A549 (cell line): Measurements from ENCODE around the gene SPHK1. TPM values are rescaled to one million over a fixed set of nuclear protein-coding genes. Genes with fewer than 3 reads are reported as not detected.

ENCODE experiments used
- ATAC-seq, 2 experiments: fragments of 200-7000 bp in 1 of 2; fragments of >200 bp in 1 of 2; cut with Nextera tagmentation in 1 of 2; cut with Tn5 transposase in 1 of 2; 3 replicates each; pipeline versions ENCODE4 v1.8.0 to v1.9.1; 2018 to 2020; ENCODE audit warnings: mild to moderate bottlenecking in 1 of 2, moderate library complexity in 1 of 2
- CTCF ChIA-PET: fragments of 300-600 bp; sonication (Branson Sonifier 250); formaldehyde crosslinking; extraction: SDS; loops from one replicate; lab custom pipeline; 2021; ENCODE audit warnings: antibody characterized with exemption, inconsistent platforms; lab: Yijun Ruan, JAX
- POLR2A ChIA-PET: fragments of 350-600 bp; formaldehyde crosslinking; extraction: SDS; loops from one replicate; lab custom pipeline; 2021; ENCODE audit warnings: antibody characterized with exemption, inconsistent platforms; lab: Yijun Ruan, JAX
- DNase-seq, 2 experiments: peaks; one replicate each; pipeline versions ENCODE4 v3.0.0 to v3.0.0-alpha.2; 2011 to 2016; ENCODE audit warnings: low read depth in 1 of 2, low spot score in 1 of 2
- FAIRE-seq: peaks from 2 replicates; lab custom pipeline; 2011; peaks lifted over from hg19 to GRCh38; lab: Jason Lieb, UNC
- H3K27ac ChIP-seq, 2 experiments: fragments of >200 bp; sonication (Bioruptor Twin); formaldehyde crosslinking; 3 replicates each; pipeline ENCODE4 v1.5.1; 2016 to 2017
- H3K4me1 ChIP-seq: fragments of >200 bp; sonication (Bioruptor Twin); formaldehyde crosslinking; 3 replicates; pipeline ENCODE4 v1.6.1; 2016
- H3K4me2 ChIP-seq: fragments of >200 bp; sonication (Bioruptor Twin); formaldehyde crosslinking; 3 replicates; pipeline ENCODE4 v1.6.1; 2016
- H3K4me3 ChIP-seq: fragments of >200 bp; sonication (Bioruptor Twin); formaldehyde crosslinking; 3 replicates; pipeline ENCODE4 v1.5.1; 2016
- H3K9me3 ChIP-seq: fragments of >200 bp; sonication (Bioruptor Twin); formaldehyde crosslinking; 3 replicates; pipeline ENCODE4 v1.6.1; 2016
- MYC ChIP-seq: IDR thresholded peaks from 2 replicates; pipeline ENCODE4 v1.6.1; 2012; ENCODE audit warnings: mild to moderate bottlenecking, inconsistent platforms, low read length, improper control_type of control experiment, borderline replicate concordance
- RNF2 ChIP-seq: fragments of 200-600 bp; sonication (generic); IDR thresholded peaks from 2 replicates; pipeline ENCODE4 v1.6.1; 2016; ENCODE audit warnings: low read depth, mild to moderate bottlenecking, antibody characterized with exemption, moderate library complexity, borderline replicate concordance
- ZSCAN20 ChIP-seq: fragments of 250-450 bp; sonication (Bioruptor Pico); IDR thresholded peaks from 2 replicates; pipeline ENCODE4 v1.8.0; 2022; ENCODE audit warnings: mild to moderate bottlenecking, moderate library complexity
- WGBS: methylation state at CpG from one replicate; pipeline ENCODE4 v1.1.6; 2017; ENCODE audit errors: missing lambda C conversion rate; 5-methylcytosine and 5-hydroxymethylcytosine counted together
- polyA plus RNA-seq, 4 experiments: library from polyadenylated mRNA; depleted of rRNA in 3 of 4; stranded (reverse); fragments of >200 nt; fragmentation: RNase III in 1 of 4; extraction: RNeasy Plus Mini Kit Qiagen cat#74134 plus additional on column Dnase treatment in 1 of 4; gene quantifications; 2 replicates in 3 of 4; 3 replicates in 1 of 4; pipeline ENCODE4 v1.2.3, GENCODE V29; 2011 to 2017
- small RNA-seq, 6 experiments: library from RNA; depleted of rRNA; stranded (forward); fragments of <200 nt; gene quantifications; one replicate each; pipeline ENCODE3, GENCODE V24; 2012

The SPHK1 gene
- polyA plus RNA-seq, 2 of the 4 experiments (the other 2 are of a cell fraction) = 4.6 to 14.9 TPM

DNA sequence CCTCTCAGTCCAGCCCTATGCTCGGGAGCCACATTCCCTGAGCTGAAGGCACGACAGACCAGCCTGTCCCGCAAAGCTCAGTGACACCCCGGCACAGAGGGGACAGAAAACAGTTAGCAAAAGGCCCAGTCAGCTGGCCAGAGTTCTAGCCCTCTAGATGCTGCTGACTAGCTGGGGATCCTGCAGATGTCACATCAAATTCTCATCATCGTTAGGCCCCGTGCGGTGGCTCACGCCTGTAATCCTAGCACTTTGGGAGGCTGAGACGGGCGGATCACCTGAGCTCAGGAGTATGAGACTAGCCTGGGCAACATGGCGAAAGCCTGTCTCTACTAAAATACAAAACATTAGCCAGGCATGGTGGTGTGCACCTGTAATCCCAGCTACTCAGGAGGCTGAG is 51.3 kb downstream of the SPHK1 start:
- no peak overlapping the region for H3K4me3 ChIP-seq
- no peak overlapping the region for H3K27ac ChIP-seq
- H3K9me3 ChIP-seq = no peaks in the 10 kb centered on the region
- CTCF ChIA-PET = interaction anchor here (0.6 to 35.0 kb wide), 12 partner anchors 9 to 1279 kb away, joined by 3 to 1107 read pairs (median 4); partner anchors contain the start of gene SPHK1
- no peak for FAIRE-seq
- WGBS = 94% methylated on average over 11 of the region's 11 CpGs
- H3K4me2 ChIP-seq = no peak overlapping the region
- TF ChIP-seq RNF2 (no peak), MYC (no peak), ZSCAN20 (CRISPR knock-in tag) (no peak)
- TF ChIP-seq, all 56 proteins: peak for 0
- POLR2A ChIA-PET = interaction anchor here (1.7 kb wide), 1 partner anchor 11 kb away, joined by 6 read pairs; no protein-coding TSS in a partner anchor
- DNase-seq = no peak
- ATAC-seq = no peak
- peaks cover 19% of the 10 kb centered on the region for H3K4me1 ChIP-seq

Small RNA genes within 50 kb of the gene (small RNA-seq; reads per million reads assigned to genes)
- gene RNU6-24P = 0 to 1.0 (median 0) reads per million in 6 experiments

Other genes with a start within 250 kb of the SPHK1 start
- 0.09 TPM in 2 replicates for gene FOXJ1, start 243.4 kb upstream of the SPHK1 start, polyA plus RNA-seq (2011; rRNA removed)
- gene FOXJ1, start 243.4 kb upstream of the SPHK1 start, polyA plus RNA-seq (2017; fragmentation: RNase III; extraction: RNeasy Plus Mini Kit Qiagen cat#74134 plus additional on column Dnase treatment) = 0.21 to 0.50 TPM (median 0.40 TPM) in 3 replicates
- 7.2 and 8.2 TPM in 2 replicates for gene RNF157, start 144.1 kb upstream of the SPHK1 start, polyA plus RNA-seq (2011; rRNA removed)
- gene RNF157, start 144.1 kb upstream of the SPHK1 start, polyA plus RNA-seq (2017; fragmentation: RNase III; extraction: RNeasy Plus Mini Kit Qiagen cat#74134 plus additional on column Dnase treatment) = 6.6 to 8.5 TPM (median 8.1 TPM) in 3 replicates
- 13.8 and 21.5 TPM in 2 replicates for gene UBALD2, start 119.3 kb upstream of the SPHK1 start, polyA plus RNA-seq (2011; rRNA removed)
- gene UBALD2, start 119.3 kb upstream of the SPHK1 start, polyA plus RNA-seq (2017; fragmentation: RNase III; extraction: RNeasy Plus Mini Kit Qiagen cat#74134 plus additional on column Dnase treatment) = 11.4 to 12.9 TPM (median 12.8 TPM) in 3 replicates
- 0.57 and 0.86 TPM in 2 replicates for gene QRICH2, start 76.3 kb upstream of the SPHK1 start, polyA plus RNA-seq (2011; rRNA removed)
- gene QRICH2, start 76.3 kb upstream of the SPHK1 start, polyA plus RNA-seq (2017; fragmentation: RNase III; extraction: RNeasy Plus Mini Kit Qiagen cat#74134 plus additional on column Dnase treatment) = 0.88 to 1.7 TPM (median 1.0 TPM) in 3 replicates
- gene PRPSAP1, start 30.7 kb upstream of the SPHK1 start, polyA plus RNA-seq (2011; rRNA removed) = 80.9 and 92.1 TPM in 2 replicates
- 61.9 to 63.7 TPM (median 63.3 TPM) in 3 replicates for gene PRPSAP1, start 30.7 kb upstream of the SPHK1 start, polyA plus RNA-seq (2017; fragmentation: RNase III; extraction: RNeasy Plus Mini Kit Qiagen cat#74134 plus additional on column Dnase treatment)
- gene UBE2O, start 68.5 kb downstream of the SPHK1 start, polyA plus RNA-seq (2011; rRNA removed) = 22.0 and 28.8 TPM in 2 replicates
- 24.5 to 25.9 TPM (median 25.7 TPM) in 3 replicates for gene UBE2O, start 68.5 kb downstream of the SPHK1 start, polyA plus RNA-seq (2017; fragmentation: RNase III; extraction: RNeasy Plus Mini Kit Qiagen cat#74134 plus additional on column Dnase treatment)
- gene AANAT, start 83.0 kb downstream of the SPHK1 start, polyA plus RNA-seq (2011; rRNA removed) = 0.08 TPM in 1 of 2 replicates, not detected in the other
- gene AANAT, start 83.0 kb downstream of the SPHK1 start, polyA plus RNA-seq (2017; fragmentation: RNase III; extraction: RNeasy Plus Mini Kit Qiagen cat#74134 plus additional on column Dnase treatment) = 0.13 TPM in 1 of 3 replicates, not detected in the others
- gene RHBDF2, start 116.8 kb downstream of the SPHK1 start, polyA plus RNA-seq (2011; rRNA removed) = 14.0 and 19.9 TPM in 2 replicates
- 42.9 to 50.2 TPM (median 46.0 TPM) in 3 replicates for gene RHBDF2, start 116.8 kb downstream of the SPHK1 start, polyA plus RNA-seq (2017; fragmentation: RNase III; extraction: RNeasy Plus Mini Kit Qiagen cat#74134 plus additional on column Dnase treatment)
- gene CYGB, start 153.1 kb downstream of the SPHK1 start, polyA plus RNA-seq (2011; rRNA removed) = 1.1 and 1.2 TPM in 2 replicates
- gene CYGB, start 153.1 kb downstream of the SPHK1 start, polyA plus RNA-seq (2017; fragmentation: RNase III; extraction: RNeasy Plus Mini Kit Qiagen cat#74134 plus additional on column Dnase treatment) = 1.1 to 2.0 TPM (median 1.3 TPM) in 3 replicates
- gene PRCD, start 155.4 kb downstream of the SPHK1 start, polyA plus RNA-seq (2011; rRNA removed) = 0.26 TPM in 1 of 2 replicates, not detected in the other
- not detected in 3 replicates for gene PRCD, start 155.4 kb downstream of the SPHK1 start, polyA plus RNA-seq (2017; fragmentation: RNase III; extraction: RNeasy Plus Mini Kit Qiagen cat#74134 plus additional on column Dnase treatment)
- gene ST6GALNAC2, start 201.3 kb downstream of the SPHK1 start, polyA plus RNA-seq (2011; rRNA removed) = 0.74 and 0.78 TPM in 2 replicates
- 0.30 to 0.59 TPM (median 0.41 TPM) in 3 replicates for gene ST6GALNAC2, start 201.3 kb downstream of the SPHK1 start, polyA plus RNA-seq (2017; fragmentation: RNase III; extraction: RNeasy Plus Mini Kit Qiagen cat#74134 plus additional on column Dnase treatment)